ACC112 (cell line): ENCODE data around the gene EIF5.

Experiments
- H2AFZ ChIP-seq: fragments of 200-600 bp; sonication (generic); one replicate; pipeline ENCODE4 v1.6.0; 2017; ENCODE audit warnings: antibody characterized with exemption, low read length; ENCODE audit not compliant: unreplicated experiment
- H3K27ac ChIP-seq: fragments of 200-600 bp; sonication (generic); 2 replicates; pipeline ENCODE4 v1.5.1; 2014; ENCODE audit warnings: low read depth, mild to moderate bottlenecking, antibody characterized with exemption, low read length, moderate library complexity
- H3K27me3 ChIP-seq: fragments of 200-600 bp; sonication (generic); 2 replicates; pipeline ENCODE4 v1.6.1; 2014; ENCODE audit warnings: mild to moderate bottlenecking, antibody characterized with exemption, low read length, moderate library complexity, mixed read lengths; ENCODE audit not compliant: insufficient read depth
- H3K36me3 ChIP-seq: fragments of 200-600 bp; sonication (generic); 2 replicates; pipeline ENCODE4 v1.6.1; 2016; ENCODE audit warnings: mild to moderate bottlenecking, antibody characterized with exemption, low read length, moderate library complexity, mixed read lengths; ENCODE audit not compliant: insufficient read depth
- H3K4me1 ChIP-seq: fragments of 200-600 bp; sonication (generic); one replicate; pipeline ENCODE4 v1.6.1; 2016; ENCODE audit warnings: low read length, mixed read lengths; ENCODE audit not compliant: insufficient read depth, unreplicated experiment, control insufficient read depth
- H3K4me3 ChIP-seq: fragments of 200-600 bp; sonication (generic); 2 replicates; pipeline ENCODE4 v1.5.1; 2014; ENCODE audit warnings: mild to moderate bottlenecking, low read depth, low read length
- H3K79me2 ChIP-seq: fragments of 200-600 bp; sonication (generic); one replicate; pipeline ENCODE4 v1.6.0; 2016; ENCODE audit warnings: low read length; ENCODE audit not compliant: control insufficient read depth, unreplicated experiment, insufficient read depth

EIF5 gene

DNA sequence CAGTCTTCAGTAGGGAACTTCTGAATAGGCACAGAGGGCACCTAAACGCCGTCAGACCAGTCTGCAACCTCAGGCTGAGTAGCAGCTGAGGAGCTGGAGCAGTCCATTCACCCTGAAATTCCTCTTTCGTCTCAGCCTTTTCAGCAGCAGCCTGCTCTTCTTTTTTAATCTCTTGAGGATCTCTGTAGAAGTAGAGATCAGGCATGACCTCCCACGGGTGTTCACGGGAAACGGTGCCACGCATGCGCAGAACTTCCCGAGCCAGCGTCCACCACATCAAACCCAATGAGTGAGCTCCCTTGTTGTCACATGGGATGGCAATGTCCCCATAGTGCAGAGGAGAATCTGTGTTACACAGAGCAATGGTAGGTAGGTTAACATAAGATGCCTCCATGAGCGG, 40.1 kb downstream of the EIF5 start:
- Histone ChIP-seq H3K36me3 (no peaks in the 10 kb centered on the region), H3K4me1 (peaks cover 12% of the 10 kb centered on the region), H3K79me2 (no peaks in the 10 kb centered on the region), H3K27ac (no peak overlapping the region), H2AFZ (no peak overlapping the region), H3K4me3 (no peak overlapping the region), H3K27me3 (no peaks in the 10 kb centered on the region)

DNA sequence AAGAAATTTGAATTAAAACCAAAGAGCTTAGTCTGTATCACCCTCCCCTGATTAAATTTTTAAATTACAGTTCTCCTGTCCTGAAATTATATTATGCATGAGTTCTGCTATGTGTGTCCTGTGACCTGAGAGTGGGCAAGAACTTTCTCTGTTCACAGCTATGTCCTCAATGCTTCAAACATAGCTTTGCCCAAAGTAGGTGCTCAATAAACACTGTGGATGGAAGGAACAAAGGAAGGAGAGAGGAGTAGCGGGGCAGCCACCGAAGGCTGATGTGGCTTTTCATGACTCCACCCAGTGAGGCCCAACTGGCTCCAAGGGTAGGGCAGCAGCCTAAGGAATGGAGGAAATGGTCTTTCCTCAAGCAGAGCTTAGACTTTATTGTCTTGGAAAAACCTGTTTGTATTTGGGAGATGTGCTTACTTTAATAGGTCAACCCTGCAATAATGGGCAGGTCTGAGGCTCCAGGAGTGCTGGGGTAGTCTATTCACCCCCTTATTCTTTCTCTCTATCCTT, 43.5 kb downstream of the EIF5 start:
- Histone ChIP-seq H3K4me3 (no peak overlapping the region), H3K27me3 (no peaks in the 10 kb centered on the region), H3K27ac (no peak overlapping the region), H2AFZ (no peak overlapping the region), H3K36me3 (no peaks in the 10 kb centered on the region), H3K79me2 (no peaks in the 10 kb centered on the region), H3K4me1 (peaks cover 11% of the 10 kb centered on the region)

DNA sequence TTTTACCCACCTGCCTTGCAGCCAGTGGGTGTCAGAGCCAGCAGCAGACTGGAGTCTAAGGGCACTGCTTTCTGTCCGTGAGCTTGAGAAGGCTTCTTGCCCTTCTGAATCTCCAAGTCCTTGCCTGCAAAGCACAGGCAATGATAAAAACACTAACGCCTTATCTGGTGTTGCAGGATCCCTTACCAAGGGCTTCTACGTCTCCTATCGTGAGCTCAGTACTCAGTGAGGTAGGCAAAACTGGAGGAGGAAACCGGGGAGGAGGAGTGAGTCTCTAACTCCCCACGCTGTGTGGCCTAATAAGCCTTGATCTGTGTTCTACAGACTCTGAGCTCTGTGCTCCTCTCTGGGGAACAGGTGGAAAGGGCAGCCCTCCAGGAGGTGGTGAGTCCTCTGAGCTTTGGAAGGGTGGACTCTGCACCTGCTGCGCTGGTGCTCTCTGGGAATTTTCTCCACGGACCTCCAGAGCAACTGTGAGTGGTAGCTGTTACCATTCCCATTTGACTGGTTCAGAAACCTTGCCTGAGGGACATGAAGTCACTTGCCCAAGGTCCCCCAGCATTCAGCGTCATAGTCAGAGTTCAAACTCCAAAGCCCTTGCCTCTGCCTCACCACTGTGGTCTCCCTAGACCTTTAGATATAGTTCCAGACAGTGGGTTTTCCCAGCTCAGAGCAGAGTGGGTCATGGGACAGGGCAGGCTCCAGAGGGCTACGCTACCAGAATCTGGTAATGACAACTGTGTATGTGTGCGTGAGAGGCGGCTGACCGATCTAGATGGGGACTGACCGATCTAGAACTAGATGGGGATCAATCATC, 44.2 kb downstream of the EIF5 start:
- Histone ChIP-seq H3K4me3 (no peak overlapping the region), H3K27ac (no peak overlapping the region), H3K36me3 (no peaks in the 10 kb centered on the region), H2AFZ (no peak overlapping the region), H3K79me2 (no peaks in the 10 kb centered on the region), H3K4me1 (peaks cover 7% of the 10 kb centered on the region), H3K27me3 (no peaks in the 10 kb centered on the region)

DNA sequence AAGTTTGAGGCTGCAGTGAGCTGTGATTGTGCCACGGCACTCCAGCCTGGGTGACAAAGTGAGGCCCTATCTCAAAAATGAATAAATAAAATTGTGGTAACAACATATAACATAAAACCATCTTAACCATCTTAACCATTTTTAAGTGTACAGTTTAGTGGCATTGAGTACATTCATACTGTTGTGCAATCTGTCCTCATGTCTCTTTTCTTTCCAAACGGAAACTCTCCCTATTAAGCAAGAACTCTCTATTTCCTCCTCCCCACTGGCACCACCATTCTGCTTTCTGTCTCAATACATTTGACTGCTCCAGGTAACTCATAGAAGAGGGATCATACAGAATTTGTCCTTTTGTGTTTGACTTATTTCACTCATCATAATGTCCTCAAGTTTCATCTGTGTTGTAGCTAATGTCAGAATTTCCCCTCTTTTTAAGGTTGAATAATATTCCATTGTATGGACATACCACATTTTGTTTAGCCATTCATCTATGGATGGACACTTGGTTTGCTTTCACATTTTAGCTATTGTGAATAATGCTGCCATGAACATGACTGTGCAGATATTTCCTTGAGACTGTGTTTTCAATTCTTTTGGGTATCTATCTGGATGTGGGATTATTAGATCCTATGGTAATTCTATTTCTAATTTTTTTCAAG, 46.8 kb downstream of the EIF5 start:
- Histone ChIP-seq H3K4me3 (no peak overlapping the region), H3K36me3 (no peaks in the 10 kb centered on the region), H3K27ac (no peak overlapping the region), H3K4me1 (peaks cover 14% of the 10 kb centered on the region), H3K79me2 (peaks cover 7% of the 10 kb centered on the region), H2AFZ (no peak overlapping the region), H3K27me3 (no peaks in the 10 kb centered on the region)

DNA sequence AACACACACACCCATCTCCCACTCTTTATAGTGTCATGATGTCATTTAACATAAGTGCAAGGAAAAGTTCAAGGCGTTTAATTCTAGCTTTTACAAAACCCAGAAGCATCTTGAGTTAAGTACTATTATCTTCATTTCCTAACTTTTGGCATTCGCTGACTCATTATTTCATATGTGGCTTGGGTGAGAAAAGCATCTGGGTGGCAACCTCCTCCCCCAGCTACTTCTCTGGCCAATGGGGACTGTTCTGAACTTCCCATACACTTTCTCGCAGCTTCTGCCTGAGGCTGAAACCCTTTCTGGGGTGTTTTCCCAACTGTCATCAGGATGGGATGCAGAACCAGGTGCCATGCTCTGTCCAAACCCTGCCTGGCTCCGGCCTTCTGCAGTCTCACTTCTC, 48.3 kb downstream of the EIF5 start:
- no peak overlapping the region for H3K4me3 ChIP-seq
- H3K36me3 ChIP-seq = no peaks in the 10 kb centered on the region; the same call in 1 of the 2 replicates
- H3K27ac ChIP-seq = no peak overlapping the region
- no peak overlapping the region for H2AFZ ChIP-seq
- no peaks in the 10 kb centered on the region for H3K27me3 ChIP-seq
- H3K79me2 ChIP-seq = peaks cover 22% of the 10 kb centered on the region
- H3K4me1 ChIP-seq = peaks cover 14% of the 10 kb centered on the region

DNA sequence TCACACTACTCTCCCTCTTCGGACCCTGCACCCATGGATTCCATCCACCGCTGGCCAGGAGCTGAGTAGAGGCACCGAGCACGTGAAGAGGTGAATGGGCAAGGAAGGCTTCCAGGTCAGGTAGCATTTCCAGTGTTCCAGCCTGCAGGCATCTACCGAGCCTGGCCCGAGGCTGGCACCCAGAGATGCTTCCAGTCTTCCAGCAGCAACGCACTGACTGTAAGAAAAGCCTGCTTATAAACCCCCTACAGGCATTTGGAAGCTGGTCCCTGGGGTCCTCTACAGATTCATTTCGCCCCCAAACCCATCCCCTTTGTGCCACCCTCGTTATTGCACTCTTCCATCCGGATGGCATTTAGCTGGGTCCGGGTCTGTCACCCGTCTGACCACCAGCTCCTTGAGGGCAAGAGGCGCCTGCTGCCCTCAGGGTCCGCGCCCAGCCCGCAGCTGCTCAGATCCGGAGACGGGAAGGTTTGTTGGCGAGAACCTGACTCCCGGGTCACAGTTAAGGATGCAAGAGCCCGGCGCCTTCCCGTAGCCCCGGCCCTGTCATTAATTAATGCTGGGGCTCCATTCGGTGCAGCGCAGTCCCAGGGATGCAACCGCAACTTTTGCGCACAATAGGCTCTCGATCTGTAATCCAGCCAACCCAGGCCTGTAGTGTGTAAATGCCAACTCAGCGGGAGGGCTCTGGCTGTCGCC, 50.6 kb downstream of the EIF5 start:
- Histone ChIP-seq H3K4me3 (peak overlapping the region; percentile 98), H3K4me1 (peaks cover 28% of the 10 kb centered on the region), H3K36me3 (no peaks in the 10 kb centered on the region; the same call in 1 of the 2 replicates), H3K27ac (peak overlapping the region; percentile 90; the same call in 1 of the 2 replicates), H3K79me2 (peaks cover 39% of the 10 kb centered on the region), H3K27me3 (no peaks in the 10 kb centered on the region), H2AFZ (peak overlapping the region; percentile 43)

DNA sequence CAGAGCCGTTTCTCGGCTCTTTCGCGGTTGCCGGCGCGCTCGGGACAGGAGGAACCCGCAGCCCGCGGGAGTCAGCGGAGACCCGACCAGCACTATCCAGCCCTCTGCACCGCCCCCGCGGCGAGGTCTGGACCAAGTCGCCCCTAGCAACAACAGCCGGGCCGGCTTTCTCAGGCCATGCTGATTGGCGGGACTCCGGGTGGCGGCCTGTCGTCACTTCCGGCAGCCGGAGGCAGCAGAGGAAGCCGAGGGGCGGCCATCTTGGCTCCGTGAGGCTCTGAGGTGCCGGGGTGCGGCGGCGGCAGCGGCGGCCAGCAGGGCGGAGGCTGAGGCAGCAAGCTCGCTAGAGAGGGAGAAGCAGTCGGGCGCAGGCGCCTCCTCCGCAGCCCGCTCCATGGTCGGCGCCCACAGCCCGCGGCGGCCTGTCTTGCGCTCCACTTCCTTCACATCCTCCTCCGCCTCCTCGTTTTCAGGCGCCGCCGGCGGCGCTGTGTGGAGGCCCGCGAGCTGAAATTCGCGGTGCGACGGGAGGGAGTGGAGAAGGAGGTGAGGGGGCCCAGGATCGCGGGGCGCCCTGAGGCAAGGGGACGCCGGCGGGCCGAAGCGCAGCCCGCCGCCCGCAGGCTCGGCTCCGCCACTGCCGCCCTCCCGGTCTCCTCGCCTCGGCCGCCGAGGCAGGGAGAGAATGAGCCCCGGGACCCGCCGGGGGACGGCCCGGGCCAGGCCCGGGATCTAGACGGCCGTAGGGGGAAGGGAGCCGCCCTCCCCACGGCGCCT, 51.3 kb downstream of the EIF5 start, which contains the start of gene MARK3:
Gene MARK3 (plus strand): TSS at position 264 of the 777 bp plus-strand sequence. CDS start 615 bp downstream, outside the sequence.
- peaks cover 28% of the 10 kb centered on the region for H3K4me1 ChIP-seq
- H3K4me3 ChIP-seq = peak within 1 kb of the TSS; percentile 98
- peaks cover 43% of the 10 kb centered on the region for H3K79me2 ChIP-seq
- H3K27me3 ChIP-seq = no peaks in the 10 kb centered on the region
- H2AFZ ChIP-seq = peak within 1 kb of the TSS; percentile 79
- peak within 1 kb of the TSS; percentile 90 for H3K27ac ChIP-seq
- no peaks in the 10 kb centered on the region; the same call in 1 of the 2 replicates for H3K36me3 ChIP-seq

DNA sequence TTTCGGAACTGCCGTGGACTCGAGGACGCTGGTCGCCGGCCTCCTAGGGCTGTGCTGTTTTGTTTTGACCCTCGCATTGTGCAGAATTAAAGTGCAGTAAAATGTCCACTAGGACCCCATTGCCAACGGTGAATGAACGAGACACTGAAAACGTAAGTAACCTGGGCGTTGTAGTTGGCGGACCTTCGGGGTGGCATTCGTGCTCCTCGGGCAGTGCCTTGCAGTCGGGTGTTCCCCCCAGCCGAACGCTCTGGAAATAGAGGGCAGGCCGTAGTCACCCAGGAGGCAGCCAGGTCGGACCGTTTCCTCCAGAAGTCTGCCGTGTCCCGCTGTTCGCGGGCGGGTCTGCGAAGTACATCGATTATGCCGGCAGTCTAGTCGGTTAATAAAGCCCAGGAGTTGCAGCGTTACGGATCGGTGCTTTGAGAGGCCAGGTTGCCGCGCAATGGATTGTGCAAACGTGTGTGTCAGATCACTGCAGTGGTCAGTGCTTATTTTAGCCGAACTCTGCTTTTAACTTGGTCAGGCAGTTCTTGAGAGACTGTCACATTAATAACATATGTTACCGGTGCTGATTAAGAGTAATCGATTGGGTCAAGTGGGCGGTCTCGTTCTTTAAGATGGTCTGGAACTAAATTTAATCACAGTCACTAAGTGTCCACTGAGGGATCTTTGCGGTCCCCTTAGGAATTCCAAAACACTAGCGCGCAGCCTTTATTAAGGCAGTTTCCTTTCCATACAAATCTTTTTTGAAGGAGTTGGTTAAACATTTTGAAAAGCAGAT, 52.1 kb downstream of the EIF5 start:
- H2AFZ ChIP-seq = no peak overlapping the region
- peaks cover 47% of the 10 kb centered on the region for H3K79me2 ChIP-seq

DNA sequence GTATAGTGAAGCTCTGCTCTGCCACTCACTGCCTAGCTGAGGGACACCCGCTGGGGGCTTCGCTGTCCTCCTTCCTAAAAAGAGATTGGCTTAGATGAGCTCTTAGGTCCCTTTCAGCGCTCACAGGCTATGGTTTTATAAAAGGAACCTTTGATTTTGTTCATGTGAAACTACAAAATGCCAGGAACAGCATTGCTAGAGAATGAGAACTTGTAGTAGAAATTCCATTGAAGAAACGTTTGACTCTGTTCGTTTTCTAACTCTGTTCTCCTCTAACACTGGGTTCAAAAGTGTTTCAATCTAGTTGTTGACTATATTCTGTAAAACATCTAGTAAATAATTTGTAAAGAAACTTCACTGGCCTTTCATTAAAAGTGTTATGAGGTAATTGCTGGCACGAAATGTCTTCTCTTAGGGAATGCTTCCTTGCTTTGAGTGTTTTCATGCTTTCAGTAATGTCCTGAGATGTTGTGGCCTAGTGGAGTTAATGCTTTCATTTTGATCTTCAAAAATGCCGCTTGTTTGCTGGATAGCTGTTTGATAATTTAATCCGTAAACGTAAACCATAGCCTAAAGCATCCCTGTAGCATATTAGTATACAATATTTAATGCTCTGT, 52.8 kb downstream of the EIF5 start:
- H3K27me3 ChIP-seq = no peaks in the 10 kb centered on the region
- H3K4me1 ChIP-seq = peaks cover 32% of the 10 kb centered on the region
- peaks cover 50% of the 10 kb centered on the region for H3K79me2 ChIP-seq
- H3K27ac ChIP-seq = peak overlapping the region; percentile 90
- H3K36me3 ChIP-seq = no peaks in the 10 kb centered on the region; the same call in 1 of the 2 replicates
- peak overlapping the region; percentile 98 for H3K4me3 ChIP-seq
- H2AFZ ChIP-seq = no peak overlapping the region

More for the DNA sequence above, 52.1 kb downstream of the EIF5 start:
- peaks cover 31% of the 10 kb centered on the region for H3K4me1 ChIP-seq
- H3K36me3 ChIP-seq = no peaks in the 10 kb centered on the region; the same call in 1 of the 2 replicates
- peak overlapping the region; percentile 90 for H3K27ac ChIP-seq
- peak overlapping the region; percentile 98 for H3K4me3 ChIP-seq
- H3K27me3 ChIP-seq = no peaks in the 10 kb centered on the region
